ENCODE data around the gene PTPN9.
"Not testable (repeated sequence)": the region's sequence is repeated elsewhere in the genome, so short reads cannot be mapped to it uniquely, and the experiment has no call there.

The PTPN9 gene

GRCh38 chr15:75446151-75446550 is 133.0 kb downstream of the PTPN9 start:
- Histone ChIP-seq H2AFZ (ENCODE audit: low read length) (no peak overlapping the region), H3K4me3 (ENCODE audit: low read length) (no peak overlapping the region), H3K36me3 (replicated peaks; ENCODE audit: insufficient read depth, low read length) (0 out of 2 replicates have a peak, but pooled peaks cover 3% of the 10 kb centered on the region), H3K9me2 (replicated peaks; ENCODE audit: insufficient read depth, low read length) (no peaks in the 10 kb centered on the region), H3K4me1 (ENCODE audit: low read length) (peaks cover 9% of the 10 kb centered on the region), H3F3A (ENCODE audit: insufficient read depth, low read length) (peaks cover 6% of the 10 kb centered on the region), H3K27me3 (replicated peaks; ENCODE audit: insufficient read depth, low read length) (no peaks in the 10 kb centered on the region), H4K20me1 (ENCODE audit: insufficient read depth, low read length) (peaks cover 42% of the 10 kb centered on the region), H3K4me2 (ENCODE audit: low read depth, low read length) (no peak overlapping the region), H3K79me2 (ENCODE audit: low read length) (peaks cover 93% of the 10 kb centered on the region), H3K27ac (ENCODE audit: low read length) (no peak overlapping the region), H3K9ac (ENCODE audit: low read length) (no peak overlapping the region), H3K9me3 (replicated peaks; ENCODE audit: insufficient read depth, low read length) (no peaks in the 10 kb centered on the region)
- no peak for DNase-seq
- TF ChIP-seq EZH2phosphoT487 (IDR thresholded peaks at IDR 0.05; ENCODE audit: low read length) (no peak), EZH2 (optimal IDR thresholded peaks at IDR 0.05; ENCODE audit: low read depth, low read length) (no peak), CTCF (IDR thresholded peaks at IDR 0.05; ENCODE audit: low read length) (no peak)

GRCh38 chr15:75445324-75445723 is 133.8 kb downstream of the PTPN9 start:
- not testable (repeated sequence) for H2AFZ ChIP-seq (ENCODE audit: low read length); H3K27me3 ChIP-seq (replicated peaks; ENCODE audit: insufficient read depth, low read length); DNase-seq; H3K4me2 ChIP-seq (ENCODE audit: low read depth, low read length); H3K9ac ChIP-seq (ENCODE audit: low read length); H3K4me1 ChIP-seq (ENCODE audit: low read length); H3K9me2 ChIP-seq (replicated peaks; ENCODE audit: insufficient read depth, low read length); H3K27ac ChIP-seq (ENCODE audit: low read length); H3K9me3 ChIP-seq (replicated peaks; ENCODE audit: insufficient read depth, low read length); H3K36me3 ChIP-seq (replicated peaks; ENCODE audit: insufficient read depth, low read length); H3K4me3 ChIP-seq (ENCODE audit: low read length); H3F3A ChIP-seq (ENCODE audit: insufficient read depth, low read length)
- peaks cover 99% of the 10 kb centered on the region for H3K79me2 ChIP-seq (ENCODE audit: low read length)
- H4K20me1 ChIP-seq (ENCODE audit: insufficient read depth, low read length), result peaks cover 40% of the 10 kb centered on the region

- H3K79me2 ChIP-seq (ENCODE audit: low read length), result peaks cover 98% of the 10 kb centered on the region
- not testable (repeated sequence) for H3K36me3 ChIP-seq (replicated peaks; ENCODE audit: insufficient read depth, low read length); H3K4me1 ChIP-seq (ENCODE audit: low read length); H3K4me3 ChIP-seq (ENCODE audit: low read length); H3K9me2 ChIP-seq (replicated peaks; ENCODE audit: insufficient read depth, low read length); H3K9me3 ChIP-seq (replicated peaks; ENCODE audit: insufficient read depth, low read length); H3K9ac ChIP-seq (ENCODE audit: low read length); H3K27me3 ChIP-seq (replicated peaks; ENCODE audit: insufficient read depth, low read length); H2AFZ ChIP-seq (ENCODE audit: low read length); H3F3A ChIP-seq (ENCODE audit: insufficient read depth, low read length); H3K27ac ChIP-seq (ENCODE audit: low read length); DNase-seq; H3K4me2 ChIP-seq (ENCODE audit: low read depth, low read length)
- H4K20me1 ChIP-seq (ENCODE audit: insufficient read depth, low read length), result peaks cover 29% of the 10 kb centered on the region
Observed at GRCh38 chr15:75443972-75444453, 135.1 kb downstream of the PTPN9 start.

- Histone ChIP-seq H3K27ac (ENCODE audit: low read length) (no peak overlapping the region), H3K9ac (ENCODE audit: low read length) (no peak overlapping the region), H2AFZ (ENCODE audit: low read length) (no peak overlapping the region), H3K36me3 (replicated peaks; ENCODE audit: insufficient read depth, low read length) (0 out of 2 replicates have a peak, but pooled peaks cover 6% of the 10 kb centered on the region), H3K4me2 (ENCODE audit: low read depth, low read length) (no peak overlapping the region), H3K79me2 (ENCODE audit: low read length) (peaks cover 98% of the 10 kb centered on the region), H3K4me3 (ENCODE audit: low read length) (no peak overlapping the region), H3F3A (ENCODE audit: insufficient read depth, low read length) (no peaks in the 10 kb centered on the region), H3K9me3 (replicated peaks; ENCODE audit: insufficient read depth, low read length) (no peaks in the 10 kb centered on the region), H4K20me1 (ENCODE audit: insufficient read depth, low read length) (no peaks in the 10 kb centered on the region; the same call in 1 of the 2 replicates), H3K4me1 (ENCODE audit: low read length) (no peaks in the 10 kb centered on the region), H3K9me2 (replicated peaks; ENCODE audit: insufficient read depth, low read length) (no peaks in the 10 kb centered on the region), H3K27me3 (replicated peaks; ENCODE audit: insufficient read depth, low read length) (no peaks in the 10 kb centered on the region)
- TF ChIP-seq EZH2phosphoT487 (IDR thresholded peaks at IDR 0.05; ENCODE audit: low read length) (no peak), CTCF (IDR thresholded peaks at IDR 0.05; ENCODE audit: low read length) (no peak), EZH2 (optimal IDR thresholded peaks at IDR 0.05; ENCODE audit: low read depth, low read length) (no peak)
- DNase-seq, result no peak
Observed at GRCh38 chr15:75437721-75438120, 141.4 kb downstream of the PTPN9 start.

Measured in MM.1S (cell line).